CD14-positive monocyte (primary cell): ENCODE results near the gene STH. TPM values are rescaled to one million over a fixed set of nuclear protein-coding genes. Genes with fewer than 3 reads are reported as not detected.

Source experiments
- DNase-seq, 3 donors: peaks; one replicate each; pipeline ENCODE4 v3.0.0-alpha.2; 2011 to 2022
- H2AFZ ChIP-seq: 2 replicates; pipeline ENCODE4 v1.6.0; 2012; ENCODE audit warnings: mild to moderate bottlenecking, low read depth, low read length, inconsistent platforms; ENCODE audit not compliant: insufficient read depth, poor library complexity, severe bottlenecking
- H3K27ac ChIP-seq, 2 donors: 1 replicate in 1 of 2; 2 replicates in 1 of 2; pipeline ENCODE4 v1.5.1; 2012 to 2013; ENCODE audit warnings: low read length in 2 of 2, control low read depth in 1 of 2, inconsistent platforms in 1 of 2, low read depth in 1 of 2, mild to moderate bottlenecking in 1 of 2
- H3K27me3 ChIP-seq, 2 donors: one replicate each; pipeline versions ENCODE4 v1.6.0 to v1.6.1; 2011 to 2013; ENCODE audit warnings: low read length in 2 of 2; ENCODE audit not compliant: control insufficient read depth in 2 of 2, insufficient read depth in 2 of 2
- H3K36me3 ChIP-seq, 2 donors: replicated peaks in 1 of 2; 1 replicate in 1 of 2; 2 replicates in 1 of 2; pipeline versions ENCODE4 v1.5.1 to v1.6.1; 2012 to 2013; ENCODE audit warnings: low read length in 2 of 2, control low read depth in 1 of 2, inconsistent platforms in 1 of 2, mild to moderate bottlenecking in 1 of 2; ENCODE audit not compliant: insufficient read depth in 2 of 2, control insufficient read depth in 1 of 2
- H3K4me1 ChIP-seq, 2 donors: 1 replicate in 1 of 2; 2 replicates in 1 of 2; pipeline versions ENCODE4 v1.5.1 to v1.6.1; 2012 to 2013; ENCODE audit warnings: low read length in 2 of 2, control low read depth in 1 of 2, inconsistent platforms in 1 of 2, mild to moderate bottlenecking in 1 of 2, moderate library complexity in 1 of 2; ENCODE audit not compliant: insufficient read depth in 2 of 2, control insufficient read depth in 1 of 2
- H3K4me2 ChIP-seq: replicated peaks from 2 replicates; pipeline ENCODE3; 2012; ENCODE audit warnings: low read length, moderate library complexity, mild to moderate bottlenecking; ENCODE audit not compliant: poor library complexity, severe bottlenecking; ENCODE audit errors: extremely low read depth
- H3K4me3 ChIP-seq, 3 experiments: fragments of 200-600 bp in 1 of 3; sonication (generic) in 1 of 3; replicated peaks in 1 of 3; 1 replicate in 2 of 3; 2 replicates in 1 of 3; pipeline ENCODE4 v1.5.1; 2011 to 2013; ENCODE audit warnings: low read length in 3 of 3, mild to moderate bottlenecking in 3 of 3, control low read depth in 2 of 3, low read depth in 2 of 3, inconsistent platforms in 1 of 3, moderate library complexity in 1 of 3
- H3K79me2 ChIP-seq: 2 replicates; pipeline ENCODE4 v1.6.0; 2012; ENCODE audit warnings: mild to moderate bottlenecking, control low read depth, inconsistent platforms, low read length, moderate library complexity; ENCODE audit not compliant: insufficient read depth
- H3K9ac ChIP-seq: 2 replicates; pipeline ENCODE4 v1.6.0; 2017; ENCODE audit warnings: low read length, mild to moderate bottlenecking; ENCODE audit not compliant: insufficient read depth, poor library complexity, severe bottlenecking
- H3K9me3 ChIP-seq, 2 donors: replicated peaks in 1 of 2; 1 replicate in 1 of 2; 2 replicates in 1 of 2; pipeline versions ENCODE4 v1.5.1 to v1.6.1; 2012 to 2013; ENCODE audit warnings: low read length in 2 of 2, control low read depth in 1 of 2; ENCODE audit not compliant: control insufficient read depth in 1 of 2, insufficient read depth in 1 of 2
- H4K20me1 ChIP-seq: 2 replicates; pipeline ENCODE4 v1.6.0; 2012; ENCODE audit warnings: mild to moderate bottlenecking, low read length, control low read depth, moderate library complexity; ENCODE audit not compliant: insufficient read depth
- H3K27ac Mint-ChIP-seq, 7 donors: one replicate each; pipeline ENCODE4 v1.8.0; 2020; ENCODE audit warnings: mild to moderate bottlenecking in 7 of 7, mixed read lengths in 7 of 7, moderate library complexity in 6 of 7, inconsistent platforms in 2 of 7
- H3K27me3 Mint-ChIP-seq, 3 donors: one replicate each; pipeline ENCODE4 v1.8.0; 2021 to 2022; ENCODE audit warnings: low read depth in 3 of 3, mild to moderate bottlenecking in 3 of 3, mixed read lengths in 3 of 3, moderate library complexity in 3 of 3, inconsistent platforms in 1 of 3
- H3K36me3 Mint-ChIP-seq, 2 donors: one replicate each; pipeline ENCODE4 v1.8.0; 2020; ENCODE audit warnings: mixed read lengths in 2 of 2, inconsistent platforms in 1 of 2, mild to moderate bottlenecking in 1 of 2
- H3K4me1 Mint-ChIP-seq: one replicate; pipeline ENCODE4 v1.8.0; 2020; ENCODE audit warnings: mild to moderate bottlenecking, mixed read lengths
- H3K4me3 Mint-ChIP-seq, 2 donors: one replicate each; pipeline ENCODE4 v1.8.0; 2020; ENCODE audit warnings: mild to moderate bottlenecking in 2 of 2, mixed read lengths in 2 of 2, moderate library complexity in 1 of 2
- H3K9me3 Mint-ChIP-seq, 7 donors: one replicate each; pipeline ENCODE4 v1.8.0; 2020 to 2022; ENCODE audit warnings: mixed read lengths in 7 of 7, mild to moderate bottlenecking in 6 of 7, moderate library complexity in 6 of 7, inconsistent platforms in 2 of 7
- WGBS: methylation state at CpG from one replicate; pipeline ENCODE4 v1.1.5; 2013; ENCODE audit warnings: missing lambda C conversion rate; ENCODE audit not compliant: insufficient coverage; 5-methylcytosine and 5-hydroxymethylcytosine counted together
- intact Hi-C, 2 donors: fragments of 100-400 bp; cut with micrococcal nuclease; formaldehyde crosslinking; loops; one replicate each; pipeline versions ENCODE4 v1.15.0 to v1.15.1; 2023
- polyA plus RNA-seq, 3 donors: library from polyadenylated mRNA; depleted of rRNA in 1 of 3; unstranded in 2 of 3; stranded (reverse) in 1 of 3; fragments of 300-500 nt in 2 of 3; fragments of >200 nt in 1 of 3; fragmentation: Illumina TruSeq in 2 of 3; gene quantifications; 1 replicate in 2 of 3; 2 replicates in 1 of 3; pipeline ENCODE4 v1.2.3, GENCODE V29; 2012 to 2021
- TF ChIP-seq, protein P1 (sequence below): fragments of 200-600 bp; IDR thresholded peaks from one replicate; pipeline ENCODE4 v1.8.0; 2022; ENCODE audit warnings: antibody characterized with exemption, mild to moderate bottlenecking

Gene STH
- polyA plus RNA-seq, 3 donors: not detected

DNA sequence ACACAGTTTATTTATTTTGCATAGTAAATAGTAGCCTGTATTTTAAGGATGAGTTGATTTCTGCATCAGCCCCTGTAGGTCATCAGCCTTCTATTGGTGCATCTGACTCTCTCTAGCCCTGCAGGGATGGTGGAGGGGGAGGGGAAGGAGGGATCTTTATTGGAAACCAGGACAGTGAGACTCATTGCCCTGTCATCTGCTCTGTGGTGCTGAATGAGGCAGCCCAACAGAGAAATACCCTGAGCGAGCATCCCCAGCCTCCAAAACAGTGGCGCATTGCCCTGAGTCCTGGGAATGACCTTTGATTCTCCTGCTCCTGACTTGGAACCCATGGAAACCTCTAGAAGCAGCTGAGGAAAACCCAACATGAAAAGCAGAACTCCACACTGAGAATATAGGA is 45.5 kb upstream of the STH start:
- no peak overlapping the region for H2AFZ ChIP-seq
- H3K36me3 ChIP-seq: no peaks in the 10 kb centered on the region
- no peaks in the 10 kb centered on the region for H3K9me3 ChIP-seq
- H3K4me3 ChIP-seq: no peak overlapping the region
- H3K4me1 ChIP-seq: peaks cover 4 to 6% of the 10 kb centered on the region in 2 donors
- Mint-ChIP-seq H3K36me3 (no peaks in the 10 kb centered on the region), H3K4me1 (peaks cover 6% of the 10 kb centered on the region), H3K27me3 (peaks cover 22 to 38% (median 34%) of the 10 kb centered on the region in 3 donors), H3K4me3 (no peak overlapping the region), H3K9me3 (peaks cover 0 to 2% (median 0%) of the 10 kb centered on the region in 7 donors), H3K27ac (no peak overlapping the region)
- no peak overlapping the region for H3K27ac ChIP-seq
- DNase-seq: no peak
- no peaks in the 10 kb centered on the region for H4K20me1 ChIP-seq
- no peak overlapping the region for H3K4me2 ChIP-seq
- intact Hi-C loops: no loop called here
- peaks cover 0 to 17% of the 10 kb centered on the region in 2 donors for H3K27me3 ChIP-seq
- H3K9ac ChIP-seq: no peak overlapping the region
- WGBS: 86% methylated on average over 2 of the region's 2 CpGs
- no peaks in the 10 kb centered on the region for H3K79me2 ChIP-seq
- TF ChIP-seq, protein P1, sequence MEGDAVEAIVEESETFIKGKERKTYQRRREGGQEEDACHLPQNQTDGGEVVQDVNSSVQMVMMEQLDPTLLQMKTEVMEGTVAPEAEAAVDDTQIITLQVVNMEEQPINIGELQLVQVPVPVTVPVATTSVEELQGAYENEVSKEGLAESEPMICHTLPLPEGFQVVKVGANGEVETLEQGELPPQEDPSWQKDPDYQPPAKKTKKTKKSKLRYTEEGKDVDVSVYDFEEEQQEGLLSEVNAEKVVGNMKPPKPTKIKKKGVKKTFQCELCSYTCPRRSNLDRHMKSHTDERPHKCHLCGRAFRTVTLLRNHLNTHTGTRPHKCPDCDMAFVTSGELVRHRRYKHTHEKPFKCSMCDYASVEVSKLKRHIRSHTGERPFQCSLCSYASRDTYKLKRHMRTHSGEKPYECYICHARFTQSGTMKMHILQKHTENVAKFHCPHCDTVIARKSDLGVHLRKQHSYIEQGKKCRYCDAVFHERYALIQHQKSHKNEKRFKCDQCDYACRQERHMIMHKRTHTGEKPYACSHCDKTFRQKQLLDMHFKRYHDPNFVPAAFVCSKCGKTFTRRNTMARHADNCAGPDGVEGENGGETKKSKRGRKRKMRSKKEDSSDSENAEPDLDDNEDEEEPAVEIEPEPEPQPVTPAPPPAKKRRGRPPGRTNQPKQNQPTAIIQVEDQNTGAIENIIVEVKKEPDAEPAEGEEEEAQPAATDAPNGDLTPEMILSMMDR: no peak

DNA sequence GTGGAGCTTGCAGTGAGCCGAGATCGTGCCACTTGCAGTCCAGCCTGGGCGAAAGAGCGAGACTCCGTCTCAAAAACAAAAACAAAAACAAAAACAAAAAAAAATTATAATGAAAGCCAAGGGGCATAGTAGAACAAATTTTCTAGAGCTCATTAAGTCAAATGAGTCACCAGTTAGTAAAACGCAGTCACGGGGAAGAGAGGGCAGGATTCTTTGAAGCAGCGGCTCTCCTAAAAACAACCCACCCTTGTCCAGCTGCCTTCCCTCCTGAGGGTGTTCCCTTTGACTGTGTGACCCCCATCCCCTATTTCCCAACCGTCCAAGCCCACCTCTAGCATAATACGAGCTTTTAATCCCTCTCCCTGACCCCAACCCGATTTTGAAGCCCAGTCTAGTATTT is 44.1 kb upstream of the STH start:
- H4K20me1 ChIP-seq: no peaks in the 10 kb centered on the region
- WGBS: 88% methylated on average over 5 of the region's 11 CpGs
- no peaks in the 10 kb centered on the region for H3K79me2 ChIP-seq
- H3K4me3 ChIP-seq: no peak overlapping the region
- no peak overlapping the region for H3K4me2 ChIP-seq
- H3K27ac Mint-ChIP-seq: no peak overlapping the region
- TF ChIP-seq, protein P1: no peak
- no peaks in the 10 kb centered on the region for H3K4me1 ChIP-seq
- no peak for DNase-seq
- no peak overlapping the region for H3K9ac ChIP-seq
- H3K27me3 Mint-ChIP-seq: peaks cover 12 to 27% (median 21%) of the 10 kb centered on the region in 3 donors
- H3K9me3 Mint-ChIP-seq: peaks cover 0 to 2% (median 0%) of the 10 kb centered on the region in 7 donors
- peaks cover 0 to 9% of the 10 kb centered on the region in 2 donors for H3K27me3 ChIP-seq
- H3K4me3 Mint-ChIP-seq: no peak overlapping the region
- intact Hi-C loops: no loop called here
- no peak overlapping the region for H2AFZ ChIP-seq
- H3K36me3 ChIP-seq: no peaks in the 10 kb centered on the region
- H3K9me3 ChIP-seq: no peaks in the 10 kb centered on the region
- no peaks in the 10 kb centered on the region for H3K4me1 Mint-ChIP-seq
- H3K27ac ChIP-seq: no peak overlapping the region
- no peaks in the 10 kb centered on the region for H3K36me3 Mint-ChIP-seq
